Ovary (tissue), 9 donors: Measurements from ENCODE around the gene SPO11. TPM values are rescaled to one million over a fixed set of nuclear protein-coding genes. Genes with fewer than 3 reads are reported as not detected.

Experiments used
- DNase-seq, 5 donors: peaks; one replicate each; pipeline ENCODE4 v3.0.0-alpha.2; 2019 to 2020
- H3K27ac ChIP-seq, 2 donors: fragments of 200-600 bp; one replicate each; pipeline versions ENCODE4 v1.5.1 to v1.8.0; 2019 to 2022
- H3K27me3 ChIP-seq: fragments of 200-600 bp; one replicate; pipeline ENCODE4 v1.8.0; 2022
- H3K36me3 ChIP-seq: fragments of 200-600 bp; sonication (generic); one replicate; pipeline ENCODE4 v1.5.1; 2019
- H3K4me1 ChIP-seq: one replicate; pipeline ENCODE4 v1.8.1; 2013; ENCODE audit warnings: mild to moderate bottlenecking, moderate library complexity; ENCODE audit not compliant: insufficient read depth
- H3K4me3 ChIP-seq: fragments of 200-600 bp; sonication (generic); one replicate; pipeline ENCODE4 v1.5.1; 2017
- H3K9me3 ChIP-seq, 2 donors: fragments of 200-600 bp in 1 of 2; sonication (generic) in 1 of 2; one replicate each; pipeline versions ENCODE4 v1.5.1 to v1.8.1; 2013 to 2019; ENCODE audit warnings: mild to moderate bottlenecking in 1 of 2, moderate library complexity in 1 of 2
- EP300 ChIP-seq: sonication (generic); formaldehyde crosslinking; IDR thresholded peaks from one replicate; pipeline ENCODE4 v1.6.1; 2017; ENCODE audit warnings: antibody characterized with exemption
- POLR2A ChIP-seq: fragments of 450-650 bp; IDR thresholded peaks from one replicate; pipeline ENCODE4 v1.6.1; 2017; ENCODE audit warnings: antibody characterized with exemption, mild to moderate bottlenecking, moderate library complexity
- WGBS, 3 donors: extraction: QIAGEN DNeasy Blood & Tissue Kit in 1 of 3; methylation state at CpG; one replicate each; pipeline versions ENCODE4 v1.1.5 to v1.1.7; 2013 to 2017; 5-methylcytosine and 5-hydroxymethylcytosine counted together
- intact Hi-C, 4 donors: fragments of 100-400 bp; cut with DNase I; formaldehyde crosslinking; loops; one replicate each; pipeline versions ENCODE4 v1.11.0 to v1.15.1; 2022 to 2023
- polyA plus RNA-seq, 2 donors: library from polyadenylated mRNA; stranded (reverse); fragments of 200-250 nt in 1 of 2; fragments of 350-450 nt in 1 of 2; fragmentation: Illumina TruSeq in 1 of 2; extraction: RNeasy Lipid Tissue Mini Kit (QIAGEN cat#74804) in 1 of 2; gene quantifications; one replicate each; pipeline ENCODE4 v1.2.3, GENCODE V29; 2013 to 2014
- total RNA-seq, 7 donors: library from RNA; depleted of rRNA in 2 of 7; stranded (reverse); fragments of >200 nt in 2 of 7; fragmentation: NEBNext Ultra II Directional in 3 of 7; extraction: Animal tissue kit (Norgen Biotek cat#: 25700) in 3 of 7; gene quantifications; one replicate each; pipeline versions ENCODE4 v1.1.0 to v1.2.4, GENCODE V29; 2016 to 2023
- TF ChIP-seq, protein P1 (sequence below), 3 donors: fragments of 450-650 bp in 2 of 3; fragments of 200-600 bp in 1 of 3; IDR thresholded peaks; one replicate each; pipeline versions ENCODE4 v1.5.1 to v1.8.0; 2016 to 2022; ENCODE audit warnings: antibody characterized with exemption in 3 of 3, mild to moderate bottlenecking in 1 of 3
- donor health status: DM: no; HTN: no; CAD: no; lungs with moderate emphysema.
- donor health status: DM: no; HTN: no; CAD: no.
- donor health status: Bipolar disorder and iron deficiency.
- donor health status: DM: yes; HTN: yes; CAD: no.
- donor health status: DM: no; HTN: no; CAD: no.
- donor health status: DM: yes; HTN: yes; CAD: no.

The SPO11 gene
- total and polyA plus RNA-seq, 9 donors: not detected

DNA sequence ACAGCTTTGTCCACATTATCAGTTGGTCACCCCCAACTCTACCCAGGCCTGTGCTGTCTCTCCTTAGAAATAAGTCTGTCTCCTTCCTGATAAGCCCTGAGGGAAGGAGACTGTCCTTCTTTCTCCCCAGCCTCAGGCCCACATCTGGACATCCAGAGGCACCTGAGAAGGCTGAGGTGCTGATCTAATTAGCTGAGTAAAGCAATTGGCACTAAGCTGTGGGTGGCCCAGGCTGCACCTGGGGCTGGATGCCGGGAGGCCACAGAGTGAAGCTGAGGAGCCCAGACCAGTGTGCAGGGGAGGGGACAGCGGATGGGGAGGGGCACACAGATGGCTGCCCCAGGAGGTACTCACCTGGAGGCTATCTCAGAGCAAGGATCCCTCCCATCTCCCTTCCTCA, 37.0 kb upstream of the SPO11 start:
- no peak overlapping the region for H3K27ac ChIP-seq
- no peaks in the 10 kb centered on the region for H3K27me3 ChIP-seq
- TF ChIP-seq, protein P1, sequence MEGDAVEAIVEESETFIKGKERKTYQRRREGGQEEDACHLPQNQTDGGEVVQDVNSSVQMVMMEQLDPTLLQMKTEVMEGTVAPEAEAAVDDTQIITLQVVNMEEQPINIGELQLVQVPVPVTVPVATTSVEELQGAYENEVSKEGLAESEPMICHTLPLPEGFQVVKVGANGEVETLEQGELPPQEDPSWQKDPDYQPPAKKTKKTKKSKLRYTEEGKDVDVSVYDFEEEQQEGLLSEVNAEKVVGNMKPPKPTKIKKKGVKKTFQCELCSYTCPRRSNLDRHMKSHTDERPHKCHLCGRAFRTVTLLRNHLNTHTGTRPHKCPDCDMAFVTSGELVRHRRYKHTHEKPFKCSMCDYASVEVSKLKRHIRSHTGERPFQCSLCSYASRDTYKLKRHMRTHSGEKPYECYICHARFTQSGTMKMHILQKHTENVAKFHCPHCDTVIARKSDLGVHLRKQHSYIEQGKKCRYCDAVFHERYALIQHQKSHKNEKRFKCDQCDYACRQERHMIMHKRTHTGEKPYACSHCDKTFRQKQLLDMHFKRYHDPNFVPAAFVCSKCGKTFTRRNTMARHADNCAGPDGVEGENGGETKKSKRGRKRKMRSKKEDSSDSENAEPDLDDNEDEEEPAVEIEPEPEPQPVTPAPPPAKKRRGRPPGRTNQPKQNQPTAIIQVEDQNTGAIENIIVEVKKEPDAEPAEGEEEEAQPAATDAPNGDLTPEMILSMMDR (IDR thresholded peaks at IDR 0.05): no peak
- TF ChIP-seq EP300 (no peak), POLR2A (no peak)
- H3K9me3 ChIP-seq: no peaks in the 10 kb centered on the region
- DNase-seq: no peak
- H3K36me3 ChIP-seq: no peaks in the 10 kb centered on the region
- intact Hi-C loops: no loop called here
- 68 to 81% (median 78%) methylated on average over 2 of the region's 2 CpGs for WGBS, 3 donors
- no peak overlapping the region for H3K4me3 ChIP-seq
- H3K4me1 ChIP-seq: peaks cover 6% of the 10 kb centered on the region

DNA sequence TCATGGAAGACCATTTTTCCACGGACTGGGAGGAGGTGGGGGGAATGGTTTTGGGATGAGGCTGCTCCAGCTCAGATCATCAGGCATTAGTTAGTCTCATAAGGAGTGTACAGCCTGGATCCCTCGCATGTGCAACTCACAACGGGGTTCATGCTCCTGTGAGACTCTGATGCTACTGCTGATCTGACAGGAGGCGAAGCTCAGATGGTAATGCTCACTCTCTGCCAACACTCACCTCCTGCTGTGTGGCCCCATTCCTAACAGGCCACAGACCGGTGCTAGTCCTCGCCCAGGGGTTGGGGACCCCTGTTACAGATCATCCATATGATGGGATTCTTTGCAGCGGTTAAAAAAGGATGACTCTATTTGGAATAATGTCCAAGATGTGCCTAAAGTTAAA, 35.6 kb upstream of the SPO11 start:
- H3K27me3 ChIP-seq: no peaks in the 10 kb centered on the region
- WGBS, 3 donors: 75 to 81% (median 77%) methylated on average over 7 of the region's 7 CpGs
- TF ChIP-seq, protein P1 (IDR thresholded peaks at IDR 0.05): no peak
- TF ChIP-seq EP300 (no peak), POLR2A (no peak)
- H3K4me3 ChIP-seq: no peak overlapping the region
- no peak overlapping the region for H3K27ac ChIP-seq
- DNase-seq: no peak
- no peaks in the 10 kb centered on the region for H3K4me1 ChIP-seq
- H3K9me3 ChIP-seq: no peaks in the 10 kb centered on the region
- H3K36me3 ChIP-seq: no peaks in the 10 kb centered on the region
- intact Hi-C loops: no loop called here

DNA sequence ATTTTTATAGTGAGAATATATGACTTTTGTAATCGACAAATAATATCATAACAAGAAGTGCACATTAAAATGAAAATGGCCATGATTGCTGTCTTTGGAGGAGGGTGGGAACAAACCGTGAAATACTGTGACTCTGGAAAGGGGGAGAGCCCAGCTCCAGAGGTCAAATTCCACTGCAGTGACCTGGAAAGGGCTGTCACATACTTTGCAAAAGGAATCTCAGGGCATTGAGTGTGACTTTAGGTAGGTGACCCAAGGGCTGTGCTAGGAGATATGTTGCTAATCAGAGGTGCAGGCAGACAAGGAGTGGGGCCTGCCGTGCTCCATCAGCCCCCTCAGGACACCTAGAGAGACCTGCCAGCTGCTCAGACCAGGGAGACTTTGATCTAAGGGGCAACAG, 35.1 kb upstream of the SPO11 start:
- H3K4me3 ChIP-seq: no peak overlapping the region
- WGBS, 3 donors: 50 to 58% (median 58%) methylated on average over 3 of the region's 3 CpGs
- H3K9me3 ChIP-seq: no peaks in the 10 kb centered on the region
- no peaks in the 10 kb centered on the region for H3K4me1 ChIP-seq
- no peak for TF ChIP-seq POLR2A
- TF ChIP-seq, protein P1 (IDR thresholded peaks at IDR 0.05): no peak
- no peak for TF ChIP-seq EP300
- DNase-seq: no peak
- intact Hi-C loops: no loop called here
- no peaks in the 10 kb centered on the region for H3K27me3 ChIP-seq
- no peak overlapping the region for H3K27ac ChIP-seq
- no peaks in the 10 kb centered on the region for H3K36me3 ChIP-seq

DNA sequence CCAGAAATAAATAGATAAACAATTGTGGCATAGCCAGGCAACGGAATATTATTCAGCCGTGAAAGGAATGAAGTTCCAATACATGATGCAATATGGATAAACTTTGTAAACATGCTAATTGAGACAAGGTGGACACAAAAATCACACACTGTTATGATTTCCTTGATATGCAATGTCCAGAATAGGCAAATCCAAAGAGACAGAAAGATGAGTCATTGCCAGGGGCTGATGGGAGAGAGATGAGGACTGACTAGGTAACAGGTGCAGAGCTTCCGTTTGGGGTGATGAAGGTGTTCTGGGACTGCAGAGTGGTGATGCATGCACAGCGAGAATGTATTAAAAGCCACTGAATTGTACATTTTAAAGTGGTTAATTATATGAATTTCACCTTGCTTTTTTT, 31.1 kb upstream of the SPO11 start:
- TF ChIP-seq POLR2A: no peak
- H3K27me3 ChIP-seq: no peaks in the 10 kb centered on the region
- intact Hi-C loops: no loop called here
- no peak for DNase-seq
- WGBS, 3 donors: 77 to 83% (median 83%) methylated on average over 4 of the region's 4 CpGs
- H3K9me3 ChIP-seq: no peaks in the 10 kb centered on the region
- H3K4me1 ChIP-seq: no peaks in the 10 kb centered on the region
- H3K27ac ChIP-seq: no peak overlapping the region
- H3K36me3 ChIP-seq: no peaks in the 10 kb centered on the region
- H3K4me3 ChIP-seq: no peak overlapping the region

DNA sequence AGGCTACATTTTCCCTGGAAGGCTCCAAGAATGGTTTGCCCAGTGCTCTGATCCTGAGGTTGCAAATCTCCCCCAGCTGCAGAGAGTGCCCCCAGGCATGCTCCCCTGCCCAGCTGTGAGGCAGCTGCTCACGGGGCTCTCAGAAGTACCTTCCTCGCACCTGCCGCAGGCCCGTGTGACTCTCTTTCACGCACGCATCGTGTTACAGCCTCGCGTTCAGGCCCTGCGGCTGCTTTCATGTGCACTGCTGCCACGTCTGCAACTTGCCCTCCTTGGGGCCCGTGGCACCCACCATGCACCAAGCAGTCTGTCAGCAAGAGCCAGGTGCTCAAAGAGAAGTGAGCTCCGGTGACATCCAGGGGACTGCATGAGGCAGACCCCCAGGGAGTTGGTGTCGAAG, 28.6 kb upstream of the SPO11 start:
- DNase-seq: no peak
- no peak for TF ChIP-seq EP300
- TF ChIP-seq, protein P1 (IDR thresholded peaks at IDR 0.05): no peak
- TF ChIP-seq POLR2A: no peak
- H3K9me3 ChIP-seq: no peaks in the 10 kb centered on the region
- no peak overlapping the region for H3K4me3 ChIP-seq
- H3K4me1 ChIP-seq: no peaks in the 10 kb centered on the region
- intact Hi-C loops: no loop called here
- H3K36me3 ChIP-seq: no peaks in the 10 kb centered on the region
- WGBS, 3 donors: 57 to 64% (median 61%) methylated on average over 14 of the region's 14 CpGs
- no peaks in the 10 kb centered on the region for H3K27me3 ChIP-seq
- H3K27ac ChIP-seq: no peak overlapping the region
